NK-92 (cell line): ENCODE measurements around the gene C1R.

Experiments
- DNase-seq: peaks from one replicate; lab custom pipeline; 2025; ENCODE audit not compliant: unreplicated experiment; lab: John Stamatoyannopoulos, UW

C1R gene

DNA sequence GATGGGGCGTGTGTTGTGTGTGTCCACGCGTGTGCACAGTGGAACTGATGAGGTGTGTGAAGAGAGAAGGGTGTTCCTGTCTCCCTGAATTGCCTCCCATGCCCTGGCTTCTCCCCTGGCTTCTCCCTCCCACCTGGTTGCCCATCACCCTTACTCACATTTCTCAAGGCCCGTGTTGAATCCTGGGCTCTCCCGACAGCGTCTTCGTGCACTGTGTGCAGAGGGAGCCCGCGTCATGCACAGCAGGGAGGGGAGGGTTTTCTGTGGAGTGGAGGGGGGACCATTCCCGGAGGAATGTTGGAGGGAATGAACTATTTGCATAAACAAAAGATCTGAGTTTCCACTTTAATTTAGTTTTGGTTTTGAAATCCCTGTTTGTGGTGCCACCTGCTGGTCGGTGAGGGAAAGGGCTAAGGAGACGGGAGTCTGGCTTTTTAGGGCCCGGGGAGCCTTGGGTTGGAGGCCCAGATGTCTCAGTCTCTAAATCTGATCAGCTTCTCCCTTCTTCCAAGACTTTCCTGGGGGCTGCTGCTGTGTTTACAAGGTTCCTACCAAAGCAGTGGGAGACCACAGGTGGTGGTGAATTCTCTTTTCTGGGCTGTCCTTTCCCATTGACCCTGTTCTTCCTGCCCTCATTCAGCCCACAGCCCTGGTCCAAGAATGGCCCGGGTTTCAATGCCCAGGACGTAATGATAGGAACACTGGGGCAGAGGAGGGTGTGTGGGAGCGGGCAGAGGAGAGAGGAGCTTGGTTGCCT lies at the start of gene C1R:
Gene C1R, minus strand, starts transcription at position 217 of the 757 bp plus-strand sequence. Its CDS starts 57 bp downstream, at position 160.
- no peak for DNase-seq

GRCh38 chr12:7141351-7142005 lies 49.2 kb upstream of the C1R start:
- no peak for DNase-seq

DNA sequence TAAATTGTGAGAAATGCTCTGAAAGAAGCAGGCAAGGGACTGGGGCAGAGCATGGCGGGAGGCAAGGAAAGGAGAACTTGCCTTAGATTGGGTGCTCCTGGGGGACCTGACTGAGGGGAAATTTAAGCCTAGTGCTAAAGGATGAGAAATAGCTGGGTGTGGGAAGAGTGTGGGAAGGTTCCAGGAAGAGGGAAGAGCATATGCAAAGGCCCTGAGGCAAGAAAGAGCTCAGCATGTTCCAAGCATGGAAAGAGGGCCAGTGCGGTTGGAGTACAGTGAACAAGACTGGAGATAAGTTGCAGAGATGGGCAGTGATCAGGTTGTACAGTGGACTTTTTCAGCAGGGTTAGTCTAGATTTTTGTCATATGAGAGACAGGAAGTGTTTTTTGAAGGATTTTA lies 47.0 kb upstream of the C1R start:
- no peak for DNase-seq

GRCh38 chr12:7137908-7138307 lies 45.7 kb upstream of the C1R start:
- DNase-seq = no peak

GRCh38 chr12:7136676-7137075 lies 44.4 kb upstream of the C1R start:
- DNase-seq = no peak

DNA sequence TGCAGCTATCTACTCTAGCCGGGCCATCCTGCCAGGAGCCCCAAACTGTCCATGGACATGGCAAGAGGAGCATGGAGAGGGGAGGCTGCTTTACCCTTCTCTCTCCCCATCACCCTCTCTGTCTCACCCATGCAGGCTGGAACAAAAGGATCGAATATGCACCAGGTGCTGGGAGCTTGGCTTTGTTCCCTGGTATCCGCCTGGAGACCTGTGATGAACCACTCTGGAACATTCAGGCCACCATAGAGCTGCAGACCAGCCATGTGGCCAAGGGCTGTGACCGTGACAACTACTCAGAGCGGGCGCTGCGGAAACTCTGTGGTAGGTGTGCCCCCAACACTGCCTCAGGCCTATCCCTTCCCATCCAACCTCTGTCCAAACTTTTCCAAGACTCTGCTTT lies 43.8 kb upstream of the C1R start:
- DNase-seq = no peak

GRCh38 chr12:7134396-7135166 lies 42.3 kb upstream of the C1R start:
- DNase-seq = no peak

GRCh38 chr12:7131502-7131866 lies 39.2 kb upstream of the C1R start:
- no peak for DNase-seq

GRCh38 chr12:7130701-7131501 lies 38.7 kb upstream of the C1R start:
- no peak for DNase-seq

GRCh38 chr12:7129872-7130691 lies 37.8 kb upstream of the C1R start, which contains the start of gene CLSTN3:
CLSTN3 (plus strand) TSS chr12:7130371; CDS start chr12:7130649, 278 bp downstream.
- peak; percentile 30 for DNase-seq

- no peak for DNase-seq
Observed at GRCh38 chr12:7129287-7129871, 37.1 kb upstream of the C1R start.

DNA sequence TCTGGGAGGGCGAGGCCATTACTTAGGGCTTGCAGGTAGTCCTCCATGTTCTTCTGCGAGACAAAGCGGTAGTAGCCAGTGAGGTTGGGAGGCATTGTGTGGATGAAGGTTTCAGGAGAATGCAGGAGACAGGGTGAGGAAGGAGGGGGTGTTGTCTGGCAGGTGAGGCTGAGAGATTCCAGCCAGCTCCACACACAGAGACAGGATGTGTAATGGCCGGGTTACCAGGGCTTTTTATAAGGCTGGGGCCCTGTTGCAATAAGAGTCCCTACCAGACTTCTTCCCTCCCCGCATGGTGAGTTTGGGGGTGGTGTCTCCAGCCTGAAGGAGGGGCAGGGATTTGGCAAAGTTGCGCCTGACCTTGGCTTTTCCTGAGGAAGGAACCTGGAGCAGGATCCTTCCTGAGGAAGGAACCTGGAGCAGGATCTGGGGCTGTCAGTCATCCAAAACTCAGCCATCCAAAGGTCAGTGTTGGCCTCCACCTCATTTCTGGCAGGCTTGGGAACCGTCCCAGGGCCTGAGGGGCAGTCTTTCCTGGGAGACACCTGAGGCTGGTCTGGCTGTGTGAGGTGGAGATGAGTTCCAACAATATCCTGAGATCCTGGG lies 36.5 kb upstream of the C1R start, which contains the start of gene RBP5:
Gene RBP5, minus strand, starts transcription at position 209 of the 606 bp plus-strand sequence. Its CDS starts 114 bp downstream, at position 95.
- DNase-seq = no peak

- DNase-seq = no peak
Observed at GRCh38 chr12:7127916-7128626, 35.8 kb upstream of the C1R start.

- no peak for DNase-seq
Observed at GRCh38 chr12:7125632-7126227, 33.5 kb upstream of the C1R start.

GRCh38 chr12:7123806-7124522 lies 31.7 kb upstream of the C1R start:
- no peak for DNase-seq

GRCh38 chr12:7122811-7123769 lies 30.8 kb upstream of the C1R start:
- no peak for DNase-seq
